H1 (cell line): ENCODE results near the gene ASF1B. TPM values are rescaled to one million over a fixed set of nuclear protein-coding genes. Genes with fewer than 3 reads are reported as not detected.

Experiments
- CTCF ChIA-PET: fragments of 300-600 bp; sonication (Branson Sonifier 250); formaldehyde crosslinking; loops from one replicate; lab custom pipeline; 2021; ENCODE audit not compliant: partially characterized antibody; lab: Charles Lee
- POLR2A ChIA-PET: fragments of 300-600 bp; sonication (Branson Sonifier 250); formaldehyde crosslinking; loops from one replicate; lab custom pipeline; 2021; ENCODE audit warnings: inconsistent platforms; ENCODE audit not compliant: partially characterized antibody; lab: Charles Lee
- DNase-seq, 2 experiments: peaks; one replicate each; pipeline versions ENCODE4 v3.0.0 to v3.0.0-alpha.2; 2010 to 2022; ENCODE audit warnings: low spot score in 2 of 2, low read depth in 1 of 2, mixed read lengths in 1 of 2
- FAIRE-seq: peaks from 2 replicates; lab custom pipeline; 2011; peaks lifted over from hg19 to GRCh38; lab: Jason Lieb, UNC
- H2AFZ ChIP-seq: 2 replicates; pipeline ENCODE4 v1.8.1; 2012; ENCODE audit warnings: low read length, inconsistent platforms
- H2AK5ac ChIP-seq: 2 replicates; pipeline ENCODE4 v1.6.1; 2013; ENCODE audit warnings: low read depth, low read length
- H2BK120ac ChIP-seq: replicated peaks from 2 replicates; pipeline ENCODE3; 2013; ENCODE audit warnings: low read depth, low read length, inconsistent platforms
- H2BK12ac ChIP-seq: 2 replicates; pipeline ENCODE4 v1.6.1; 2013; ENCODE audit warnings: low read depth, low read length
- H2BK15ac ChIP-seq: 2 replicates; pipeline ENCODE4 v1.6.1; 2013; ENCODE audit warnings: low read length
- H2BK20ac ChIP-seq: 2 replicates; pipeline ENCODE4 v1.6.1; 2013; ENCODE audit warnings: low read length
- H2BK5ac ChIP-seq: 2 replicates; pipeline ENCODE4 v1.6.1; 2013; ENCODE audit warnings: low read depth, low read length
- H3K14ac ChIP-seq: 2 replicates; pipeline ENCODE4 v1.6.1; 2013; ENCODE audit warnings: inconsistent platforms; ENCODE audit not compliant: insufficient read length
- H3K18ac ChIP-seq: 2 replicates; pipeline ENCODE4 v1.6.1; 2013; ENCODE audit warnings: low read length; ENCODE audit errors: extremely low read depth
- H3K23ac ChIP-seq: 2 replicates; pipeline ENCODE4 v1.6.1; 2013; ENCODE audit warnings: inconsistent platforms; ENCODE audit not compliant: insufficient read length
- H3K23me2 ChIP-seq: 2 replicates; pipeline ENCODE4 v1.6.1; 2013; ENCODE audit warnings: low read depth, low read length
- H3K27ac ChIP-seq: 2 replicates; pipeline ENCODE4 v1.6.1; 2011; ENCODE audit warnings: low read depth, low read length, inconsistent platforms
- H3K27me3 ChIP-seq, 4 experiments: replicated peaks in 1 of 4; 1 replicate in 1 of 4; 2 replicates in 3 of 4; pipeline versions ENCODE4 v1.6.1 to v1.8.1; 2011 to 2013; ENCODE audit warnings: low read length in 3 of 4, mild to moderate bottlenecking in 3 of 4, inconsistent platforms in 2 of 4, mixed read lengths in 2 of 4, moderate library complexity in 1 of 4; ENCODE audit not compliant: control insufficient read depth in 3 of 4, insufficient read depth in 3 of 4; ENCODE audit errors: extremely low read depth in 1 of 4
- H3K36me3 ChIP-seq, 4 experiments: 2 replicates each; pipeline versions ENCODE4 v1.6.1 to v1.8.1; 2011 to 2013; ENCODE audit warnings: mild to moderate bottlenecking in 4 of 4, low read length in 3 of 4, moderate library complexity in 2 of 4, control low read depth in 1 of 4, inconsistent platforms in 1 of 4; ENCODE audit not compliant: insufficient read depth in 4 of 4, control insufficient read depth in 2 of 4
- H3K4ac ChIP-seq: replicated peaks from 2 replicates; pipeline ENCODE3; 2013; ENCODE audit warnings: low read length, low read depth, mixed read lengths, inconsistent platforms; ENCODE audit not compliant: insufficient read length
- H3K4me1 ChIP-seq, 4 experiments: replicated peaks in 1 of 4; 1 replicate in 1 of 4; 2 replicates in 3 of 4; pipeline versions ENCODE4 v1.6.1 to v1.8.1; 2011 to 2013; ENCODE audit warnings: low read length in 3 of 4, inconsistent platforms in 2 of 4, mixed read lengths in 1 of 4; ENCODE audit not compliant: insufficient read depth in 4 of 4, control insufficient read depth in 3 of 4
- H3K4me2 ChIP-seq, 2 experiments: 2 replicates each; pipeline versions ENCODE4 v1.6.1 to v1.8.1; 2011 to 2013; ENCODE audit warnings: low read depth in 2 of 2, low read length in 2 of 2, control low read depth in 1 of 2, inconsistent platforms in 1 of 2, mild to moderate bottlenecking in 1 of 2; ENCODE audit not compliant: insufficient read depth in 1 of 2
- H3K4me3 ChIP-seq, 4 experiments: fragments of 200-600, 300-600 bp in 1 of 4; sonication (generic), shearing (Covaris generic), sonication (Bioruptor Twin) in 1 of 4; 2 replicates each; pipeline versions ENCODE4 v1.5.1 to v1.8.1; 2011 to 2016; ENCODE audit warnings: low read length in 4 of 4, low read depth in 3 of 4, control low read depth in 2 of 4, inconsistent platforms in 2 of 4, mild to moderate bottlenecking in 2 of 4, mixed read lengths in 1 of 4, moderate library complexity in 1 of 4; ENCODE audit not compliant: insufficient read depth in 2 of 4; ENCODE audit errors: extremely low read depth in 1 of 4
- H3K56ac ChIP-seq: replicated peaks from 2 replicates; pipeline ENCODE3; 2013; ENCODE audit warnings: low read depth, mild to moderate bottlenecking, mixed read lengths, low read length, inconsistent platforms; ENCODE audit not compliant: insufficient read length
- H3K79me1 ChIP-seq: 2 replicates; pipeline ENCODE4 v1.6.1; 2013; ENCODE audit warnings: low read depth, low read length, control low read depth
- H3K79me2 ChIP-seq, 2 experiments: 2 replicates each; pipeline versions ENCODE4 v1.6.1 to v1.8.1; 2012 to 2013; ENCODE audit warnings: low read length in 2 of 2, mild to moderate bottlenecking in 2 of 2, inconsistent platforms in 1 of 2; ENCODE audit not compliant: insufficient read depth in 2 of 2, control insufficient read depth in 1 of 2
- H3K9ac ChIP-seq, 4 experiments: replicated peaks in 1 of 4; 1 replicate in 1 of 4; 2 replicates in 3 of 4; pipeline versions ENCODE4 v1.6.1 to v1.8.1; 2011 to 2013; ENCODE audit warnings: low read depth in 3 of 4, low read length in 3 of 4, control low read depth in 2 of 4, mild to moderate bottlenecking in 2 of 4, moderate library complexity in 2 of 4, inconsistent platforms in 1 of 4; ENCODE audit errors: extremely low read depth in 1 of 4
- H3K9me3 ChIP-seq, 2 experiments: 2 replicates each; pipeline versions ENCODE4 v1.6.1 to v1.8.1; 2012 to 2013; ENCODE audit warnings: mild to moderate bottlenecking in 2 of 2, moderate library complexity in 2 of 2, control low read depth in 1 of 2, inconsistent platforms in 1 of 2, low read depth in 1 of 2, low read length in 1 of 2, mixed read lengths in 1 of 2; ENCODE audit not compliant: insufficient read depth in 2 of 2
- H4K20me1 ChIP-seq, 2 experiments: replicated peaks in 1 of 2; 2 replicates each; pipeline versions ENCODE3 to v1.8.1; 2011 to 2013; ENCODE audit warnings: inconsistent platforms in 2 of 2, low read length in 2 of 2, mild to moderate bottlenecking in 1 of 2; ENCODE audit not compliant: insufficient read depth in 2 of 2, control insufficient read depth in 1 of 2
- H4K5ac ChIP-seq: 2 replicates; pipeline ENCODE4 v1.6.1; 2013; ENCODE audit warnings: low read length, low read depth, mixed read lengths, inconsistent platforms; ENCODE audit not compliant: insufficient read length
- H4K8ac ChIP-seq: 2 replicates; pipeline ENCODE4 v1.8.0; 2013; ENCODE audit warnings: mild to moderate bottlenecking, moderate library complexity, low read length, inconsistent platforms; ENCODE audit not compliant: insufficient read depth; ENCODE audit errors: extremely low read depth
- H4K91ac ChIP-seq: replicated peaks from 2 replicates; pipeline ENCODE3; 2013; ENCODE audit warnings: low read length, mixed read lengths, inconsistent platforms; ENCODE audit not compliant: insufficient read length
- KDM1A ChIP-seq: fragments of 200-600, 300-600 bp; sonication (generic); IDR thresholded peaks from 2 replicates; pipeline ENCODE4 v1.7.1; 2016; ENCODE audit warnings: mild to moderate bottlenecking, low read length, borderline replicate concordance
- ZNF274 ChIP-seq: IDR thresholded peaks from 2 replicates; pipeline ENCODE4 v1.7.0; 2012; ENCODE audit warnings: low read length, borderline replicate concordance; ENCODE audit errors: extremely low read depth
- WGBS, 2 experiments: shearing (Covaris generic) in 1 of 2; methylation state at CpG; one replicate each; pipeline versions ENCODE4 v1.1.6 to v1.1.7; 2013 to 2015; ENCODE audit warnings: low lambda C conversion rate in 2 of 2, mixed read lengths in 2 of 2, inconsistent platforms in 1 of 2, low coverage in 1 of 2, missing lambda C conversion rate in 1 of 2; ENCODE audit not compliant: insufficient replicate concordance in 2 of 2, insufficient coverage in 1 of 2, insufficient read length in 1 of 2; ENCODE audit errors: extremely low coverage in 1 of 2, missing lambda C conversion rate in 1 of 2; 5-methylcytosine and 5-hydroxymethylcytosine counted together
- polyA plus RNA-seq, 7 experiments: library from polyadenylated mRNA; depleted of rRNA in 3 of 7; stranded (reverse) in 5 of 7; unstranded in 2 of 7; fragments of >200 nt in 5 of 7; fragments of 200-250 nt in 2 of 7; gene quantifications; 1 replicate in 5 of 7; 2 replicates in 1 of 7; 4 replicates in 1 of 7; pipeline versions ENCODE4 v1.2.1 to v1.2.3, GENCODE V29; 2011 to 2013; ENCODE audit warnings: missing spikeins in 2 of 7, mixed read lengths in 2 of 7
- total RNA-seq: library from RNA; stranded (reverse); fragmentation: NEBNext Ultra II Directional; extraction: Animal tissue kit (Norgen Biotek cat#: 25700); gene quantifications from 2 replicates; pipeline ENCODE4 v1.2.1, GENCODE V29; 2021

Gene ASF1B
- total and polyA plus RNA-seq, 2 of the 8 experiments (the other 6 are each of a cell fraction or from before 2014, with no cell fraction given): 32.6 to 59.2 TPM

- H2BK12ac ChIP-seq: no peak overlapping the region
- no peak overlapping the region for H2BK5ac ChIP-seq
- H3K23ac ChIP-seq: no peak overlapping the region
- H2AK5ac ChIP-seq: no peak overlapping the region
- ChIA-PET CTCF (interaction anchor here (0.6 to 11.3 kb wide), 7 partner anchors 11 to 657 kb away, joined by 3 to 105 read pairs (median 4); partner anchors contain the start of gene ASF1B), POLR2A (interaction anchor here (0.7 to 2.2 kb wide), 3 partner anchors 16 to 142 kb away, joined by 3 to 4 read pairs (median 3); no protein-coding TSS in a partner anchor)
- H3K4me2 ChIP-seq: no peak overlapping the region
- TF ChIP-seq KDM1A (0 out of 2 replicates have a peak, but pooled peaks have one; percentile 40), ZNF274 (no peak)
- WGBS, 2 experiments: 87% methylated on average over 23 of the region's 23 CpGs; no CpG with 5 or more reads in 1 of the 2 experiments
- FAIRE-seq (no peak), DNase-seq (no peak)
- no peak overlapping the region for H2AFZ ChIP-seq
- H3K4me1 ChIP-seq: peaks cover 4 to 10% (median 7%) of the 10 kb centered on the region in 4 experiments
- peaks cover 2 to 3% of the 10 kb centered on the region in 2 experiments for H4K20me1 ChIP-seq
- H3K23me2 ChIP-seq: no peaks in the 10 kb centered on the region
- H3K27ac ChIP-seq: no peak overlapping the region
- H3K9ac ChIP-seq: no peak overlapping the region
- H3K18ac ChIP-seq: no peak overlapping the region
- no peaks in the 10 kb centered on the region for H3K36me3 ChIP-seq
- no peak overlapping the region for H3K14ac ChIP-seq
- H2BK15ac ChIP-seq: no peak overlapping the region
- H3K9me3 ChIP-seq: no peaks in the 10 kb centered on the region
- no peak overlapping the region for H3K4ac ChIP-seq
- H2BK20ac ChIP-seq: no peak overlapping the region; the same call in 1 of the 2 replicates
- no peak overlapping the region for H4K5ac ChIP-seq
- no peak overlapping the region for H2BK120ac ChIP-seq
- no peaks in the 10 kb centered on the region for H3K27me3 ChIP-seq
- no peak overlapping the region for H3K56ac ChIP-seq
- no peak overlapping the region for H3K4me3 ChIP-seq
- no peaks in the 10 kb centered on the region for H3K79me2 ChIP-seq
- H3K79me1 ChIP-seq: peaks cover 4% of the 10 kb centered on the region; the same call in 1 of the 2 replicates
- H4K91ac ChIP-seq: no peak overlapping the region
- no peak overlapping the region for H4K8ac ChIP-seq
These were observed 28.6 kb downstream of the ASF1B start for GRCh38 chr19:14107581-14108461.
